HepG2 (cell line): Measurements from ENCODE around the gene THAP9. TPM values are rescaled to one million over a fixed set of nuclear protein-coding genes. Genes with fewer than 3 reads are reported as not detected.

Experiments used
- EP300 ChIP-seq, 3 experiments: sonication (generic) in 1 of 3; formaldehyde crosslinking in 1 of 3; IDR thresholded peaks; 2 replicates each; pipeline versions ENCODE4 v1.5.1 to v1.6.1; 2011 to 2020; ENCODE audit warnings: low read depth in 2 of 3, low read length in 2 of 3, borderline replicate concordance in 1 of 3, improper control_type of control experiment in 1 of 3, mild to moderate bottlenecking in 1 of 3, missing genetic modification reagents in 1 of 3, moderate library complexity in 1 of 3
- KMT2A ChIP-seq: sonication (generic); formaldehyde crosslinking; IDR thresholded peaks from 2 replicates; pipeline ENCODE4 v1.4.0; 2020; ENCODE audit warnings: missing genetic modification reagents
- POLR2AphosphoS2 ChIP-seq: IDR thresholded peaks from 2 replicates; pipeline ENCODE4 v1.6.1; 2011; ENCODE audit warnings: low read depth, low read length, improper control_type of control experiment
- RELA ChIP-seq: sonication (generic); formaldehyde crosslinking; IDR thresholded peaks from 2 replicates; pipeline ENCODE4 v1.4.0; 2020; ENCODE audit warnings: missing genetic modification reagents
- SRSF9 ChIP-seq: fragments of 200-400 bp; formaldehyde crosslinking; IDR thresholded peaks from 2 replicates; pipeline ENCODE4 v1.6.1; 2018; ENCODE audit warnings: borderline replicate concordance, mild to moderate bottlenecking, low read depth, low read length; ENCODE audit not compliant: insufficient read depth, poor library complexity, severe bottlenecking
- ZNF224 ChIP-seq: sonication (generic); formaldehyde crosslinking; IDR thresholded peaks from 2 replicates; pipeline ENCODE4 v1.5.0; 2020; ENCODE audit warnings: mild to moderate bottlenecking, missing genetic modification reagents
- ZNF282 ChIP-seq: fragments of 450-650 bp; IDR thresholded peaks from 2 replicates; pipeline ENCODE4 v1.6.1; 2018; ENCODE audit not compliant: partially characterized antibody
- ZNF317 ChIP-seq: sonication (generic); formaldehyde crosslinking; IDR thresholded peaks from 2 replicates; pipeline ENCODE4 v1.5.0; 2020; ENCODE audit warnings: mild to moderate bottlenecking, missing genetic modification reagents
- ZNF782 ChIP-seq: sonication (generic); formaldehyde crosslinking; IDR thresholded peaks from 2 replicates; pipeline ENCODE4 v1.4.0; 2020; ENCODE audit warnings: missing genetic modification reagents, mild to moderate bottlenecking, borderline replicate concordance
- polyA plus RNA-seq, 8 experiments: library from polyadenylated mRNA; depleted of rRNA in 3 of 8; stranded (reverse) in 7 of 8; unstranded in 1 of 8; fragments of >200 nt; fragmentation: Illumina TruSeq in 4 of 8; extraction: Trizol in 4 of 8; gene quantifications; 2 replicates each; pipeline versions ENCODE4 v1.2.1 to v1.2.3, GENCODE V29; 2011 to 2016; ENCODE audit warnings: low read depth in 4 of 8, missing spikeins in 1 of 8, mixed read lengths in 1 of 8; ENCODE audit not compliant: insufficient read depth in 1 of 8
- total RNA-seq, 5 experiments: library from RNA; depleted of rRNA; stranded (reverse); fragments of >200 nt; fragmentation: Illumina TruSeq; extraction: Trizol; gene quantifications; 2 replicates each; pipeline ENCODE4 v1.2.3, GENCODE V29; 2016; ENCODE audit warnings: low read depth in 1 of 5
- TF ChIP-seq, protein P1 (sequence below): sonication (generic); formaldehyde crosslinking; IDR thresholded peaks from 2 replicates; pipeline ENCODE4 v1.5.0; 2020; ENCODE audit warnings: mild to moderate bottlenecking, missing genetic modification reagents, borderline replicate concordance
- TF ChIP-seq, protein P2 (sequence below): sonication (generic); formaldehyde crosslinking; IDR thresholded peaks from 2 replicates; pipeline ENCODE4 v1.4.0; 2020; ENCODE audit warnings: mild to moderate bottlenecking, missing genetic modification reagents, borderline replicate concordance
- TF ChIP-seq, protein P3 (sequence below): sonication (generic); formaldehyde crosslinking; IDR thresholded peaks from 2 replicates; pipeline ENCODE4 v1.5.0; 2020; ENCODE audit warnings: missing genetic modification reagents, mild to moderate bottlenecking, borderline replicate concordance
- TF ChIP-seq, protein P4 (sequence below): sonication (generic); formaldehyde crosslinking; IDR thresholded peaks from 2 replicates; pipeline ENCODE4 v1.8.1; 2023; ENCODE audit warnings: mild to moderate bottlenecking, missing genetic modification reagents

The THAP9 gene
- total and polyA plus RNA-seq, 2 of the 13 experiments (the other 11 are each of a cell fraction or from before 2014, with no cell fraction given), result 6.0 to 7.2 TPM

- TF ChIP-seq, protein P1, sequence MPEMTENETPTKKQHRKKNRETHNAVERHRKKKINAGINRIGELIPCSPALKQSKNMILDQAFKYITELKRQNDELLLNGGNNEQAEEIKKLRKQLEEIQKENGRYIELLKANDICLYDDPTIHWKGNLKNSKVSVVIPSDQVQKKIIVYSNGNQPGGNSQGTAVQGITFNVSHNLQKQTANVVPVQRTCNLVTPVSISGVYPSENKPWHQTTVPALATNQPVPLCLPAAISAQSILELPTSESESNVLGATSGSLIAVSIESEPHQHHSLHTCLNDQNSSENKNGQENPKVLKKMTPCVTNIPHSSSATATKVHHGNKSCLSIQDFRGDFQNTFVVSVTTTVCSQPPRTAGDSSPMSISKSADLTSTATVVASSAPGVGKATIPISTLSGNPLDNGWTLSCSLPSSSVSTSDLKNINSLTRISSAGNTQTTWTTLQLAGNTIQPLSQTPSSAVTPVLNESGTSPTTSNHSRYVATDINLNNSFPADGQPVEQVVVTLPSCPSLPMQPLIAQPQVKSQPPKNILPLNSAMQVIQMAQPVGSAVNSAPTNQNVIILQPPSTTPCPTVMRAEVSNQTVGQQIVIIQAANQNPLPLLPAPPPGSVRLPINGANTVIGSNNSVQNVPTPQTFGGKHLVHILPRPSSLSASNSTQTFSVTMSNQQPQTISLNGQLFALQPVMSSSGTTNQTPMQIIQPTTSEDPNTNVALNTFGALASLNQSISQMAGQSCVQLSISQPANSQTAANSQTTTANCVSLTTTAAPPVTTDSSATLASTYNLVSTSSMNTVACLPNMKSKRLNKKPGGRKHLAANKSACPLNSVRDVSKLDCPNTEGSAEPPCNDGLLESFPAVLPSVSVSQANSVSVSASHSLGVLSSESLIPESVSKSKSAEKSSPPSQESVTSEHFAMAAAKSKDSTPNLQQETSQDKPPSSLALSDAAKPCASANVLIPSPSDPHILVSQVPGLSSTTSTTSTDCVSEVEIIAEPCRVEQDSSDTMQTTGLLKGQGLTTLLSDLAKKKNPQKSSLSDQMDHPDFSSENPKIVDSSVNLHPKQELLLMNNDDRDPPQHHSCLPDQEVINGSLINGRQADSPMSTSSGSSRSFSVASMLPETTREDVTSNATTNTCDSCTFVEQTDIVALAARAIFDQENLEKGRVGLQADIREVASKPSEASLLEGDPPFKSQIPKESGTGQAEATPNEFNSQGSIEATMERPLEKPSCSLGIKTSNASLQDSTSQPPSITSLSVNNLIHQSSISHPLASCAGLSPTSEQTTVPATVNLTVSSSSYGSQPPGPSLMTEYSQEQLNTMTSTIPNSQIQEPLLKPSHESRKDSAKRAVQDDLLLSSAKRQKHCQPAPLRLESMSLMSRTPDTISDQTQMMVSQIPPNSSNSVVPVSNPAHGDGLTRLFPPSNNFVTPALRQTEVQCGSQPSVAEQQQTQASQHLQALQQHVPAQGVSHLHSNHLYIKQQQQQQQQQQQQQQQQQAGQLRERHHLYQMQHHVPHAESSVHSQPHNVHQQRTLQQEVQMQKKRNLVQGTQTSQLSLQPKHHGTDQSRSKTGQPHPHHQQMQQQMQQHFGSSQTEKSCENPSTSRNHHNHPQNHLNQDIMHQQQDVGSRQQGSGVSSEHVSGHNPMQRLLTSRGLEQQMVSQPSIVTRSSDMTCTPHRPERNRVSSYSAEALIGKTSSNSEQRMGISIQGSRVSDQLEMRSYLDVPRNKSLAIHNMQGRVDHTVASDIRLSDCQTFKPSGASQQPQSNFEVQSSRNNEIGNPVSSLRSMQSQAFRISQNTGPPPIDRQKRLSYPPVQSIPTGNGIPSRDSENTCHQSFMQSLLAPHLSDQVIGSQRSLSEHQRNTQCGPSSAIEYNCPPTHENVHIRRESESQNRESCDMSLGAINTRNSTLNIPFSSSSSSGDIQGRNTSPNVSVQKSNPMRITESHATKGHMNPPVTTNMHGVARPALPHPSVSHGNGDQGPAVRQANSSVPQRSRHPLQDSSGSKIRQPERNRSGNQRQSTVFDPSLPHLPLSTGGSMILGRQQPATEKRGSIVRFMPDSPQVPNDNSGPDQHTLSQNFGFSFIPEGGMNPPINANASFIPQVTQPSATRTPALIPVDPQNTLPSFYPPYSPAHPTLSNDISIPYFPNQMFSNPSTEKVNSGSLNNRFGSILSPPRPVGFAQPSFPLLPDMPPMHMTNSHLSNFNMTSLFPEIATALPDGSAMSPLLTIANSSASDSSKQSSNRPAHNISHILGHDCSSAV (CRISPR knock-in tag), result 0 out of 2 replicates have a peak, but pooled peaks have one; percentile 78
- TF ChIP-seq, protein P2, sequence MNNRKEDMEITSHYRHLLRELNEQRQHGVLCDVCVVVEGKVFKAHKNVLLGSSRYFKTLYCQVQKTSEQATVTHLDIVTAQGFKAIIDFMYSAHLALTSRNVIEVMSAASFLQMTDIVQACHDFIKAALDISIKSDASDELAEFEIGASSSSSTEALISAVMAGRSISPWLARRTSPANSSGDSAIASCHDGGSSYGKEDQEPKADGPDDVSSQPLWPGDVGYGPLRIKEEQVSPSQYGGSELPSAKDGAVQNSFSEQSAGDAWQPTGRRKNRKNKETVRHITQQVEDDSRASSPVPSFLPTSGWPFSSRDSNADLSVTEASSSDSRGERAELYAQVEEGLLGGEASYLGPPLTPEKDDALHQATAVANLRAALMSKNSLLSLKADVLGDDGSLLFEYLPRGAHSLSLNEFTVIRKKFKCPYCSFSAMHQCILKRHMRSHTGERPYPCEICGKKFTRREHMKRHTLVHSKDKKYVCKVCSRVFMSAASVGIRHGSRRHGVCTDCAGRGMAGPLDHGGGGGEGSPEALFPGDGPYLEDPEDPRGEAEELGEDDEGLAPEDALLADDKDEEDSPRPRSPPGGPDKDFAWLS, result no peak
- TF ChIP-seq POLR2AphosphoS2, result no peak
- TF ChIP-seq ZNF782, result no peak
- no peak for TF ChIP-seq SRSF9
- TF ChIP-seq EP300 (IDR thresholded peaks at IDR 0.05; ENCODE audit: low read depth in 2 of 2, low read length in 2 of 2), result no peak
- peak; percentile 59; the same call in 1 of the 2 replicates for TF ChIP-seq EP300 (CRISPR knock-in tag; IDR thresholded peaks at IDR 0.05; ENCODE audit: borderline replicate concordance)
- TF ChIP-seq, protein P3, sequence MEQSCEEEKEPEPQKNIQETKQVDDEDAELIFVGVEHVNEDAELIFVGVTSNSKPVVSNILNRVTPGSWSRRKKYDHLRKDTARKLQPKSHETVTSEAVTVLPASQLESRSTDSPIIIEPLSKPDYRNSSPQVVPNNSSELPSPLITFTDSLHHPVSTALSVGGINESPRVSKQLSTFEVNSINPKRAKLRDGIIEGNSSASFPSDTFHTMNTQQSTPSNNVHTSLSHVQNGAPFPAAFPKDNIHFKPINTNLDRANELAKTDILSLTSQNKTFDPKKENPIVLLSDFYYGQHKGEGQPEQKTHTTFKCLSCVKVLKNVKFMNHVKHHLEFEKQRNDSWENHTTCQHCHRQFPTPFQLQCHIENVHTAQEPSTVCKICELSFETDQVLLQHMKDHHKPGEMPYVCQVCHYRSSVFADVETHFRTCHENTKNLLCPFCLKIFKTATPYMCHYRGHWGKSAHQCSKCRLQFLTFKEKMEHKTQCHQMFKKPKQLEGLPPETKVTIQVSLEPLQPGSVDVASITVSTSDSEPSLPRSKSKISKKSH (CRISPR knock-in tag), result peak; percentile 54; the same call in 1 of the 2 replicates
- TF ChIP-seq KMT2A (CRISPR knock-in tag), result peak; percentile 79
- no peak for TF ChIP-seq ZNF317
- TF ChIP-seq RELA, result no peak
- no peak for TF ChIP-seq ZNF282
- peak; percentile 60; the same call in 1 of the 2 replicates for TF ChIP-seq ZNF224 (CRISPR knock-in tag)
- TF ChIP-seq, protein P4, sequence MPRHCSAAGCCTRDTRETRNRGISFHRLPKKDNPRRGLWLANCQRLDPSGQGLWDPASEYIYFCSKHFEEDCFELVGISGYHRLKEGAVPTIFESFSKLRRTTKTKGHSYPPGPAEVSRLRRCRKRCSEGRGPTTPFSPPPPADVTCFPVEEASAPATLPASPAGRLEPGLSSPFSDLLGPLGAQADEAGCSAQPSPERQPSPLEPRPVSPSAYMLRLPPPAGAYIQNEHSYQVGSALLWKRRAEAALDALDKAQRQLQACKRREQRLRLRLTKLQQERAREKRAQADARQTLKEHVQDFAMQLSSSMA (CRISPR knock-in tag), result peak; percentile 94; the same call in 1 of the 2 replicates
Measured at GRCh38 chr4:82900411-82901182, at the start of gene THAP9 (continued).
